OCI-LY7 (cell line): Measurements from ENCODE around the gene SMYD3. TPM values are rescaled to one million over a fixed set of nuclear protein-coding genes. Genes with fewer than 3 reads are reported as not detected.

Source experiments
- BruUV-seq: library from RNA; stranded (reverse); fragments of 400-500 nt; replicated peaks from 2 replicates; lab custom pipeline; 2021; lab: Mats Ljungman, UMichigan
- CTCF ChIA-PET: fragments of 300-600 bp; sonication (Branson Sonifier 250); formaldehyde crosslinking; loops from one replicate; lab custom pipeline; 2022; ENCODE audit warnings: antibody characterized with exemption; ENCODE audit not compliant: unreplicated experiment; lab: Charles Lee
- POLR2A ChIA-PET: fragments of 300-600 bp; sonication (Branson Sonifier 250); formaldehyde crosslinking; loops from one replicate; lab custom pipeline; 2022; ENCODE audit warnings: antibody characterized with exemption; lab: Charles Lee
- DNase-seq: peaks from one replicate; pipeline ENCODE4 v3.0.0-alpha.2; 2015; ENCODE audit warnings: low spot score
- H2AFZ ChIP-seq: fragments of 200-600 bp; sonication (generic), shearing (Covaris generic); 2 replicates; pipeline ENCODE4 v1.6.1; 2014; ENCODE audit warnings: mild to moderate bottlenecking, antibody characterized with exemption, low read length, moderate library complexity
- H3K27ac ChIP-seq: fragments of 200-600 bp; sonication (generic); 2 replicates; pipeline ENCODE4 v1.5.1; 2014; ENCODE audit warnings: mixed run types, low read depth, mild to moderate bottlenecking, moderate library complexity, low read length, inconsistent platforms; ENCODE audit not compliant: poor library complexity, severe bottlenecking
- H3K36me3 ChIP-seq: fragments of 200-600 bp; sonication (generic); 2 replicates; pipeline ENCODE4 v1.6.1; 2014; ENCODE audit warnings: mild to moderate bottlenecking, antibody characterized with exemption, low read length, moderate library complexity, mixed read lengths; ENCODE audit not compliant: insufficient read depth
- H3K4me1 ChIP-seq: fragments of 200-600 bp; sonication (generic); 2 replicates; pipeline ENCODE4 v1.5.1; 2014; ENCODE audit warnings: mild to moderate bottlenecking, low read length; ENCODE audit not compliant: insufficient read depth, poor library complexity, severe bottlenecking
- H3K4me2 ChIP-seq: fragments of 200-600 bp; sonication (generic); 2 replicates; pipeline ENCODE4 v1.6.1; 2014; ENCODE audit warnings: mild to moderate bottlenecking, low read length
- H3K4me3 ChIP-seq: fragments of 200-600 bp; sonication (generic); 2 replicates; pipeline ENCODE4 v1.5.1; 2014; ENCODE audit warnings: mild to moderate bottlenecking, low read depth, low read length; ENCODE audit not compliant: poor library complexity, severe bottlenecking
- H3K79me2 ChIP-seq: fragments of 200-600 bp; sonication (generic); 2 replicates; pipeline ENCODE4 v1.6.1; 2016; ENCODE audit warnings: low read depth, mild to moderate bottlenecking, low read length, moderate library complexity, mixed read lengths; ENCODE audit not compliant: insufficient read depth
- H3K9me2 ChIP-seq: fragments of 200-600 bp; sonication (generic); 2 replicates; pipeline ENCODE4 v1.6.1; 2016; ENCODE audit warnings: mild to moderate bottlenecking, low read length, mixed read lengths; ENCODE audit not compliant: insufficient read depth
- H3K9me3 ChIP-seq: fragments of 200-600 bp; sonication (generic); 2 replicates; pipeline ENCODE4 v1.6.1; 2014; ENCODE audit warnings: mild to moderate bottlenecking, mixed run types, low read length, mixed read lengths
- H4K20me1 ChIP-seq: fragments of 200-600 bp; sonication (generic); 2 replicates; pipeline ENCODE4 v1.6.1; 2014; ENCODE audit warnings: mild to moderate bottlenecking, antibody characterized with exemption, low read length, moderate library complexity, mixed read lengths; ENCODE audit not compliant: insufficient read depth
- CTCF ChIP-seq: fragments of 200-600 bp; sonication (generic); conservative IDR thresholded peaks from 2 replicates; pipeline ENCODE4 v1.5.1; 2014; ENCODE audit warnings: mild to moderate bottlenecking, antibody characterized with exemption, low read length, moderate library complexity, mixed read lengths
- EZH2phosphoT487 ChIP-seq: fragments of 200-600 bp; sonication (generic); IDR thresholded peaks from 2 replicates; pipeline ENCODE4 v1.6.1; 2018; ENCODE audit warnings: low read depth, borderline replicate concordance, mild to moderate bottlenecking, mixed run types, antibody characterized with exemption, low read length, moderate library complexity, mixed read lengths
- intact Hi-C: fragments of 100-400 bp; cut with micrococcal nuclease; formaldehyde crosslinking; loops from one replicate; pipeline ENCODE4 v1.10.0; 2022; ENCODE audit not compliant: unreplicated experiment
- total RNA-seq, 2 experiments: library from RNA; depleted of rRNA in 1 of 2; stranded (reverse); fragments of >200 nt in 1 of 2; shearing (Covaris generic) in 1 of 2; gene quantifications; 2 replicates each; pipeline ENCODE4 v1.2.3, GENCODE V29; 2014 to 2022

SMYD3 gene
- total RNA-seq, 2 experiments from 2014 or later: 28.9 to 34.5 TPM

- POLR2A ChIA-PET: no interaction called here
These were observed 502.8 kb downstream of the SMYD3 start for GRCh38 chr1:246004301-246004700.

DNA sequence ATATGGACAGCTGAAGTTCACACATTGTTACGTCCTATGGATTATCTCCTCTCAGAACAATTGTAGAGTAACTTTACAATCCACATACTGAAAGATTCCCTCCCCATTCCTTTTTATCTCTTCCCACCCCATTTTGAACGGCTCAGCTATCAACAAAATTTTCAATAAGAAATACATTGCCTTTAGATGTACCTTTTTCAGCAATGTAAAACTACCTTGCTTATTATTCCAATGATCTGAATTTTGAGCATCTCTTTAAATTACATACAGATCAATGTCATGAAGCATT is 503.7 kb downstream of the SMYD3 start:
- intact Hi-C loops: loop anchor here (1.0 to 10.0 kb wide), 5 partner anchors 116 to 850 kb away; no protein-coding TSS in a partner anchor
- no TSS peak for BruUV-seq
- TF ChIP-seq EZH2phosphoT487 (no peak), CTCF (0 out of 2 replicates have a peak, but pooled peaks have one; percentile 29)
- no peaks in the 10 kb centered on the region for H3K79me2 ChIP-seq
- no peak overlapping the region for H3K27ac ChIP-seq
- H3K36me3 ChIP-seq: no peaks in the 10 kb centered on the region
- H4K20me1 ChIP-seq: no peaks in the 10 kb centered on the region
- CTCF ChIA-PET: interaction anchor here (0.6 to 1.0 kb wide), 2 partner anchors 49 to 115 kb away, joined by 3 to 4 read pairs; no protein-coding TSS in a partner anchor
- no peak overlapping the region for H3K4me2 ChIP-seq
- H3K4me3 ChIP-seq: no peak overlapping the region
- H3K9me2 ChIP-seq: no peaks in the 10 kb centered on the region
- H3K9me3 ChIP-seq: no peaks in the 10 kb centered on the region
- no peak for DNase-seq
- POLR2A ChIA-PET: no interaction called here
- H2AFZ ChIP-seq: no peak overlapping the region
- H3K4me1 ChIP-seq: no peaks in the 10 kb centered on the region

More at GRCh38 chr1:246004301-246004700, 502.8 kb downstream of the SMYD3 start:
- no peaks in the 10 kb centered on the region for H3K9me2 ChIP-seq
- no peaks in the 10 kb centered on the region for H3K9me3 ChIP-seq
- intact Hi-C loops: loop anchor here (5.0 to 10.0 kb wide), 4 partner anchors 117 to 490 kb away; no protein-coding TSS in a partner anchor
- H3K79me2 ChIP-seq: no peaks in the 10 kb centered on the region
- no peak overlapping the region for H3K4me2 ChIP-seq
- H3K4me1 ChIP-seq: no peaks in the 10 kb centered on the region
- BruUV-seq: no TSS peak
- no peaks in the 10 kb centered on the region for H4K20me1 ChIP-seq
- DNase-seq: no peak
- no peak overlapping the region for H3K4me3 ChIP-seq
- H3K36me3 ChIP-seq: no peaks in the 10 kb centered on the region
- no peak overlapping the region for H2AFZ ChIP-seq
- TF ChIP-seq EZH2phosphoT487: no peak
- TF ChIP-seq CTCF: no peak
- CTCF ChIA-PET: no interaction called here
- no peak overlapping the region for H3K27ac ChIP-seq

GRCh38 chr1:246002725-246003441 is 504.2 kb downstream of the SMYD3 start:
- ChIA-PET CTCF (interaction anchor here (1.0 kb wide), 1 partner anchor 114 kb away, joined by 4 read pairs; no protein-coding TSS in a partner anchor), POLR2A (no interaction called here)
- peak; percentile 83 for DNase-seq

More at GRCh38 chr1:246002725-246003441, 504.2 kb downstream of the SMYD3 start:
- H3K4me3 ChIP-seq: no peak overlapping the region
- no peaks in the 10 kb centered on the region for H4K20me1 ChIP-seq
- no peak overlapping the region for H2AFZ ChIP-seq
- H3K27ac ChIP-seq: no peak overlapping the region
- no peaks in the 10 kb centered on the region for H3K4me1 ChIP-seq
- no peaks in the 10 kb centered on the region for H3K36me3 ChIP-seq
- intact Hi-C loops: loop anchor here (1.0 to 10.0 kb wide), 5 partner anchors 116 to 850 kb away; no protein-coding TSS in a partner anchor
- H3K79me2 ChIP-seq: no peaks in the 10 kb centered on the region
- BruUV-seq: no TSS peak
- no peaks in the 10 kb centered on the region for H3K9me3 ChIP-seq
- no peaks in the 10 kb centered on the region for H3K9me2 ChIP-seq
- TF ChIP-seq EZH2phosphoT487: no peak
- peak; percentile 89 for TF ChIP-seq CTCF
- no peak overlapping the region for H3K4me2 ChIP-seq
